Activated CD8-positive, alpha-beta memory T cell treated with anti-CD3 and anti-CD28 coated beads for 24 hours (primary cell): ENCODE data around the gene ZNRF3.

Experiments used
- DNase-seq: peaks from one replicate; pipeline ENCODE4 v3.0.0-alpha.2; 2020

The ZNRF3 gene

GRCh38 chr22:28910569-28911303 is 27.4 kb downstream of the ZNRF3 start:
- DNase-seq = no peak

- DNase-seq = no peak
These were observed 27.9 kb downstream of the ZNRF3 start for GRCh38 chr22:28911304-28911690.

GRCh38 chr22:28911777-28912669 is 28.7 kb downstream of the ZNRF3 start:
- DNase-seq = no peak

- DNase-seq = no peak
These were observed 30.8 kb downstream of the ZNRF3 start for GRCh38 chr22:28914201-28914600.

- no peak for DNase-seq
These were observed 32.6 kb downstream of the ZNRF3 start for GRCh38 chr22:28915969-28916368.

GRCh38 chr22:28917747-28918549 is 34.6 kb downstream of the ZNRF3 start:
- DNase-seq = no peak

GRCh38 chr22:28918550-28919271 is 35.3 kb downstream of the ZNRF3 start:
- DNase-seq = no peak

GRCh38 chr22:28920757-28921584 is 37.6 kb downstream of the ZNRF3 start:
- DNase-seq = no peak

- no peak for DNase-seq
These were observed 38.2 kb downstream of the ZNRF3 start for GRCh38 chr22:28921585-28921879.

GRCh38 chr22:28922540-28923244 is 39.3 kb downstream of the ZNRF3 start:
- DNase-seq = no peak

- no peak for DNase-seq
These were observed 40.7 kb downstream of the ZNRF3 start for GRCh38 chr22:28923826-28924732.

- DNase-seq = no peak
These were observed 42.5 kb downstream of the ZNRF3 start for GRCh38 chr22:28925916-28926315.

- DNase-seq = no peak
These were observed 44.3 kb downstream of the ZNRF3 start for GRCh38 chr22:28927630-28928029.

GRCh38 chr22:28929197-28929596 is 45.8 kb downstream of the ZNRF3 start:
- no peak for DNase-seq

- DNase-seq = no peak
These were observed 47.1 kb downstream of the ZNRF3 start for GRCh38 chr22:28930357-28931007.

- peak; percentile 44 for DNase-seq
These were observed 48.6 kb downstream of the ZNRF3 start for GRCh38 chr22:28931844-28932567.

GRCh38 chr22:28933321-28933720 is 49.9 kb downstream of the ZNRF3 start:
- DNase-seq = no peak

GRCh38 chr22:28934026-28934425 is 50.7 kb downstream of the ZNRF3 start:
- DNase-seq = no peak

GRCh38 chr22:28935140-28935539 is 51.8 kb downstream of the ZNRF3 start:
- no peak for DNase-seq
